Sigmoid colon (tissue), 7 donors: ENCODE measurements around the gene EOGT. TPM values are rescaled to one million over a fixed set of nuclear protein-coding genes. Genes with fewer than 3 reads are reported as not detected.

ENCODE experiments used
- DNase-seq: peaks from one replicate; pipeline ENCODE4 v3.0.0-alpha.2; 2019
- H3K27ac ChIP-seq, 4 donors: fragments of 200-600 bp; sonication (generic); one replicate each; pipeline ENCODE4 v1.5.1; 2016 to 2019; ENCODE audit warnings: mild to moderate bottlenecking in 1 of 4
- H3K27me3 ChIP-seq, 3 donors: fragments of 200-600 bp; sonication (generic); one replicate each; pipeline ENCODE4 v1.5.1; 2019; ENCODE audit warnings: mild to moderate bottlenecking in 1 of 3
- H3K36me3 ChIP-seq, 4 donors: fragments of 200-600 bp; sonication (generic); one replicate each; pipeline ENCODE4 v1.5.1; 2016 to 2019
- H3K4me1 ChIP-seq, 4 donors: fragments of 200-600 bp; sonication (generic); one replicate each; pipeline ENCODE4 v1.5.1; 2017 to 2019
- H3K4me3 ChIP-seq, 4 donors: fragments of 200-600 bp; sonication (generic); one replicate each; pipeline ENCODE4 v1.5.1; 2017 to 2019; ENCODE audit warnings: mild to moderate bottlenecking in 2 of 4, moderate library complexity in 1 of 4
- H3K9me3 ChIP-seq, 4 donors: fragments of 200-600 bp in 3 of 4; sonication (generic) in 3 of 4; one replicate each; pipeline versions ENCODE4 v1.5.1 to v1.6.1; 2013 to 2019
- CTCF ChIP-seq, 4 experiments: fragments of 450-650 bp in 3 of 4; fragments of 200-600 bp in 1 of 4; IDR thresholded peaks; one replicate each; pipeline ENCODE4 v1.5.1; 2016 to 2019; ENCODE audit warnings: antibody characterized with exemption in 4 of 4, mild to moderate bottlenecking in 3 of 4, moderate library complexity in 2 of 4
- EP300 ChIP-seq, 4 donors: sonication (generic); formaldehyde crosslinking; IDR thresholded peaks; one replicate each; pipeline ENCODE4 v1.6.1; 2017; ENCODE audit warnings: antibody characterized with exemption in 4 of 4
- POLR2A ChIP-seq, 2 donors: fragments of 450-650 bp; IDR thresholded peaks; one replicate each; pipeline ENCODE4 v1.6.1; 2016; ENCODE audit warnings: antibody characterized with exemption in 2 of 2, mild to moderate bottlenecking in 2 of 2, moderate library complexity in 2 of 2
- POLR2AphosphoS5 ChIP-seq, 4 donors: sonication (generic); formaldehyde crosslinking; IDR thresholded peaks; one replicate each; pipeline ENCODE4 v1.6.1; 2017; ENCODE audit warnings: antibody characterized with exemption in 4 of 4
- WGBS, 2 donors: extraction: QIAGEN DNeasy Blood & Tissue Kit; methylation state at CpG; one replicate each; pipeline ENCODE4 v1.1.7; 2013; 5-methylcytosine and 5-hydroxymethylcytosine counted together
- intact Hi-C: fragments of 100-400 bp; cut with DNase I; formaldehyde crosslinking; loops from one replicate; pipeline ENCODE4 v1.15.1; 2023
- polyA plus RNA-seq, 3 donors: library from polyadenylated mRNA; stranded (reverse); fragments of 200-250 nt; gene quantifications; one replicate each; pipeline ENCODE4 v1.2.3, GENCODE V29; 2013
- total RNA-seq, 4 donors: library from RNA; depleted of rRNA; stranded (reverse); fragments of >200 nt; gene quantifications; one replicate each; pipeline ENCODE4 v1.1.0, GENCODE V29; 2016
- donor health status: healthy with polysubstance abuse.
- donor health status: Bipolar disorder and iron deficiency.
- donor health status: healthy.

EOGT gene
- total and polyA plus RNA-seq, 7 donors = 4.6 to 103 (median 42.1) TPM

DNA sequence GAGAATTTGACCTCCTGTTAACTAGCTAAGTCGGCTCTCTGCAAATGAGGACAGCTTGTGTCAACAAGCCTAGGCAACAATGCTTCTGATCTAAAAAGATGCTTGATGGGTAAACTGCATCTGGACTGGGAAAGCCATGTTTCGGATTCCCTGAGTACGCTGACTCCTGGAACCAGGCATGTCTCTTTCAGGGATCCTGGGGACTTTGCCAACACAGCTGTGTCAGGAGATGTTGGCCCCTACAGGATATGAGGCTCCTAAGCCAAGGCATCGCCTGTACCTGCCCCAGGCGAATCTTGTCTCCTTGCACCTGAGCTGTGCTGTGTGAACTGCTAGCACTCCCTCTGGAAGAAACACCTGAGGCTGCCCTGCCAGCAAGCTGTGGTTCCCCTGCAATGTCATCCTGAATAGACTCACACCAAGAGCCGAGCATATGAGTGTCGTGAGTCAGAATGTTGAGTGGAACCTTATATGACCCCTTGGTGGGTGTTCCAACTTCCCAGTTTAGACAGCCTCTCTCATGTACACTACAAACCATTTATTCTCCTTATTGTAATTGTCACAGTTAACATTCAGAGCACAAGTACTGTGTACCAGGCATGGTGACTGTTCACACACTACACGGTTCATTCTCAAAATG lies 17.0 kb downstream of the EOGT start:
- 79 to 81% methylated on average over 8 of the region's 8 CpGs for WGBS, 2 donors
- TF ChIP-seq POLR2AphosphoS5 (IDR thresholded peaks at IDR 0.05) (no peak), CTCF (IDR thresholded peaks at IDR 0.05) (no peak), POLR2A (IDR thresholded peaks at IDR 0.05) (no peak), EP300 (IDR thresholded peaks at IDR 0.05) (no peak)
- intact Hi-C loops = no loop called here
- no peaks in the 10 kb centered on the region for H3K9me3 ChIP-seq
- H3K4me1 ChIP-seq = no peaks in the 10 kb centered on the region
- no peaks in the 10 kb centered on the region for H3K27me3 ChIP-seq
- DNase-seq = no peak
- peaks cover 22 to 95% (median 29%) of the 10 kb centered on the region in 4 donors for H3K36me3 ChIP-seq
- H3K27ac ChIP-seq = no peak overlapping the region
- H3K4me3 ChIP-seq = no peak overlapping the region

- H3K27ac ChIP-seq = no peak overlapping the region
- H3K4me1 ChIP-seq = no peaks in the 10 kb centered on the region
- no peak for TF ChIP-seq CTCF (IDR thresholded peaks at IDR 0.05)
- TF ChIP-seq POLR2A (IDR thresholded peaks at IDR 0.05) = no peak
- TF ChIP-seq POLR2AphosphoS5 (IDR thresholded peaks at IDR 0.05) = no peak
- no peak for TF ChIP-seq EP300 (IDR thresholded peaks at IDR 0.05)
- H3K36me3 ChIP-seq = peaks cover 19 to 83% (median 33%) of the 10 kb centered on the region in 4 donors
- intact Hi-C loops = no loop called here
- H3K9me3 ChIP-seq = no peaks in the 10 kb centered on the region
- no peak for DNase-seq
- no peak overlapping the region for H3K4me3 ChIP-seq
- WGBS, 2 donors = 89 to 96% methylated on average over 4 of the region's 4 CpGs
- no peaks in the 10 kb centered on the region for H3K27me3 ChIP-seq
Measured at GRCh38 chr3:68988740-68989139, 24.7 kb downstream of the EOGT start.

DNA sequence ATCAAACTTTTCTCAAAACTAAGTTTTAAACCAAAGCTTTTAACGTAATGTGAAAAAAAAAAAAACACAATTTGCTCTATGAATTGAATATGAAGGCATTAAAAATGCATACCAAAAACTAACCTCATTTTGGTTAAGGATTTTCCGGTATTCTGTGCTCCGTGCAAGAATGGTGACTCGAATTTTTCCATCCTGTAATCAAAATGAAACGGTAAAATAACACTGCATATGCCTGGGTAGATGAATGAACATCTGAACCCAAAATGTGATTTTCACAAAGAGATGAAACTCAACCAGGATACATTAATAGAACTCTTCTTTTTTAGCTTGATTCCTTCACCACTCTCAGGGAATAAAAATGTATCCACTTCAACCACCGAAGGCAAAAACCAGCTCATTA lies 26.2 kb downstream of the EOGT start:
- WGBS, 2 donors = 89 to 92% methylated on average over 6 of the region's 6 CpGs

DNA sequence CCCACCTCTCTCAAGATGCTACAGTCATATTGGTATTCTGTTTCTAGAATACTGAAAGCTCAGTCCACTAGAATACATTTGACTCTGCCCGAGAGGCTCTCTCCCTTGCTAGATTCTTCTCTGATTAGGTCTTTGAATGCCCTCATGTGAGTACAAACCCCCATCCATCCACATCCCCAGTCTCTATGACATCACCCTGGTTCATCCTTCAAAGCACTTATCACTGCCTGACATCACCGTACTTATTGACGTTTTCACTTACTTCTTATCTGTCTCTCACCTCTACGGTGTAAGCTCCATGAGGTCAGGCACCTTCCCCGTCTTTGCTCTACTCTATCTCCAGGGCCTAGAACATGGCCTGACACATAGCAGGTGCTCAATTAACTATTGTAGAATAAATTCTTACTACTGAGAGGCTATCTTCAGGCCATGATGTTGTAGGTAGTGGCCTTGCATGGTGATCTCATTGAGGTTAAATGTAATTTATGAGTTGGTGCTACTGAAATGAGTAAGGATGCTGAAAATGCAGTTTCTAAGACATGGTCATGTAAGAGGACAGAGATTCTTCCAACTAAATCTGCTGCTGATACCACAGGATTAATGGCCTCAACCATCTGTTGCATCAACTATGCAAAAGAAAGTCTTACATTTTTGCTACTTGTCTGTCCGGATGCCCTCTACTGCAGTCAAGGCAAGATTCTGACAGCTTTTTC lies 26.8 kb downstream of the EOGT start:
- intact Hi-C loops = no loop called here
- no peak for TF ChIP-seq EP300 (IDR thresholded peaks at IDR 0.05)
- TF ChIP-seq POLR2AphosphoS5 (IDR thresholded peaks at IDR 0.05) = no peak
- TF ChIP-seq CTCF (IDR thresholded peaks at IDR 0.05) = no peak
- no peak for TF ChIP-seq POLR2A (IDR thresholded peaks at IDR 0.05)
- no peaks in the 10 kb centered on the region for H3K9me3 ChIP-seq
- no peak for DNase-seq
- H3K27me3 ChIP-seq = no peaks in the 10 kb centered on the region
- peaks cover 19 to 84% (median 44%) of the 10 kb centered on the region in 4 donors for H3K36me3 ChIP-seq
- no peak overlapping the region for H3K4me3 ChIP-seq
- WGBS, 2 donors = 97 to 98% methylated on average over 6 of the region's 6 CpGs
- H3K27ac ChIP-seq = no peak overlapping the region
- H3K4me1 ChIP-seq = no peaks in the 10 kb centered on the region

More for the DNA sequence above, 26.2 kb downstream of the EOGT start:
- Histone ChIP-seq H3K4me3 (no peak overlapping the region), H3K27ac (no peak overlapping the region), H3K27me3 (no peaks in the 10 kb centered on the region), H3K9me3 (no peaks in the 10 kb centered on the region), H3K36me3 (peaks cover 19 to 83% (median 38%) of the 10 kb centered on the region in 4 donors), H3K4me1 (no peaks in the 10 kb centered on the region)
- intact Hi-C loops = no loop called here
- TF ChIP-seq EP300 (IDR thresholded peaks at IDR 0.05) (no peak), CTCF (IDR thresholded peaks at IDR 0.05) (no peak), POLR2A (IDR thresholded peaks at IDR 0.05) (no peak), POLR2AphosphoS5 (IDR thresholded peaks at IDR 0.05) (no peak)
- no peak for DNase-seq
